Measurements from ENCODE around the gene BRAF.
"Not testable (repeated sequence)": the region's sequence is repeated elsewhere in the genome, so short reads cannot be mapped to it uniquely, and the experiment has no call there.

The BRAF gene

DNA sequence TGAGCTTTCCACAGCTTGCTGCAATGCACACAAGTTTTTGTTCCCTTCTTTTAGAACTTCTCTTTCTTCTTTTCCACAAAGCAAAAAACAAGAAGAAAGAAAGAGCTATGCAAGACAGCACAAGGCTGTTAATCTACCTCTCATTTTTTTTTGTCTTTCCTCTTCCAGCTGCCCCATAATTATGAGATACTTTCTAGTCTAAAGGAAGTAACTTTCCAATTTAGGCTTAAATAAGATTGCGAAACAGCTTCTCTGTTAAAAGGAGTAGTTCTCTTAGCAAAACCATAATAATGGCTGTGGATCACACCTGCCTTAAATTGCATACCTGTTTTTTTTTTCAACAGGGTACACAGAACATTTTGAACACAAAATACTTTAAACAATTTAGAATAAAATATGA, 172.2 kb downstream of the BRAF start:
- no peak for DNase-seq
- TF ChIP-seq POLR2A (IDR thresholded peaks at IDR 0.05; ENCODE audit: low read length) (no peak), GATA1 (IDR thresholded peaks at IDR 0.05; ENCODE audit: low read depth, low read length) (no peak)

DNA sequence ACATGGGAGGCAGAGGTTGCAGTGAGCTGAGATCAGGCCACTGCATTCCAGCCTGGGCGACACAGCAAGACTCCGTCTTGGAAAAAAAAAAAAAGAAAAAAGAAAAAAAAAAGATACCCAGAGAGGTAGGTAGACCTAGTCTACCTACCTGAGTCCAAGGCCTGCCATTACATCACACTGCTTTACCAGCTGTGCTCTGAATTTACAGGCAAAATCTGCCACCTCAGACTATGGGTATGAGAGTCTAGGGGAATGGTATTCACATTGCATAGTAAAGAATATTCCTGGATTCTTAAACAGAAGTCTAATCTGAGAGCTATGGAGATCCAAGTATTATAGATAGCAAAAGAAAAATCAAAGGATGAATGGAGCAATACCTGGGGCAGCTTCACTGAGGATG, 178.0 kb downstream of the BRAF start:
- no peak for TF ChIP-seq POLR2A (IDR thresholded peaks at IDR 0.05; ENCODE audit: low read length)
- no peak for TF ChIP-seq GATA1 (IDR thresholded peaks at IDR 0.05; ENCODE audit: low read depth, low read length)
- no peak for DNase-seq

GRCh38 chr7:140745266-140746058, 179.3 kb downstream of the BRAF start:
- DNase-seq: no peak
- no peak for TF ChIP-seq GATA1 (IDR thresholded peaks at IDR 0.05; ENCODE audit: low read depth, low read length)
- no peak for TF ChIP-seq POLR2A (IDR thresholded peaks at IDR 0.05; ENCODE audit: low read length)

GRCh38 chr7:140744005-140744404, 180.7 kb downstream of the BRAF start:
- DNase-seq: no peak
- TF ChIP-seq POLR2A (IDR thresholded peaks at IDR 0.05; ENCODE audit: low read length) (no peak), GATA1 (IDR thresholded peaks at IDR 0.05; ENCODE audit: low read depth, low read length) (no peak)

GRCh38 chr7:140743255-140743654, 181.5 kb downstream of the BRAF start:
- not testable (repeated sequence) for DNase-seq

GRCh38 chr7:140738280-140738679, 186.4 kb downstream of the BRAF start:
- no peak for DNase-seq
- TF ChIP-seq GATA1 (IDR thresholded peaks at IDR 0.05; ENCODE audit: low read depth, low read length) (no peak), POLR2A (IDR thresholded peaks at IDR 0.05; ENCODE audit: low read length) (no peak)

- TF ChIP-seq POLR2A (IDR thresholded peaks at IDR 0.05; ENCODE audit: low read length) (no peak), GATA1 (IDR thresholded peaks at IDR 0.05; ENCODE audit: low read depth, low read length) (no peak)
- no peak for DNase-seq
Observed at GRCh38 chr7:140734729-140735128, 190.0 kb downstream of the BRAF start.

GRCh38 chr7:140734096-140734495, 190.6 kb downstream of the BRAF start:
- no peak for TF ChIP-seq POLR2A (IDR thresholded peaks at IDR 0.05; ENCODE audit: low read length)
- no peak for TF ChIP-seq GATA1 (IDR thresholded peaks at IDR 0.05; ENCODE audit: low read depth, low read length)
- DNase-seq: no peak

DNA sequence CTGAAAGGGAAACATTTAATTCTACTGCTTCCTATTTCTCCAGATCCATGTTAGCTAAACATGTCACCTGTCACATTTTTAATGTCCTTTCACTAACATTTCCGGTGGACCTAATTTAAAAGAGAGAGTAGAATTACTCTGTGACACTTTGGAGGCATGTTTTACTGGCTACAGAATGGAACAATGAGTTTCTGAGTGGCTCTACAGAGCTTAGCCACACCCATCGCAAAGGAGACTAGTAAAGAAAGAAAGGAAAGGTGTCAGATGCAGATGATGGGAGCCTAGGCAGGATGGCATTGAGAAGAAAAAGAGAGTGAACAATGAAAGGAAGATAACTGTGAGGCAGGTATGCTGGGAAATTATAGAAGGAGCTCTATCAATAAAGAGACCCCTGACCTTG, 192.3 kb downstream of the BRAF start:
- TF ChIP-seq POLR2A (IDR thresholded peaks at IDR 0.05; ENCODE audit: low read length) (no peak), GATA1 (IDR thresholded peaks at IDR 0.05; ENCODE audit: low read depth, low read length) (no peak)
- DNase-seq: no peak

- DNase-seq: peak in 1 of 2 experiments; percentile 22
- no peak for TF ChIP-seq GATA1 (IDR thresholded peaks at IDR 0.05; ENCODE audit: low read depth, low read length)
- no peak for TF ChIP-seq POLR2A (IDR thresholded peaks at IDR 0.05; ENCODE audit: low read length)
Observed at GRCh38 chr7:140726281-140726680, 198.4 kb downstream of the BRAF start.

DNA sequence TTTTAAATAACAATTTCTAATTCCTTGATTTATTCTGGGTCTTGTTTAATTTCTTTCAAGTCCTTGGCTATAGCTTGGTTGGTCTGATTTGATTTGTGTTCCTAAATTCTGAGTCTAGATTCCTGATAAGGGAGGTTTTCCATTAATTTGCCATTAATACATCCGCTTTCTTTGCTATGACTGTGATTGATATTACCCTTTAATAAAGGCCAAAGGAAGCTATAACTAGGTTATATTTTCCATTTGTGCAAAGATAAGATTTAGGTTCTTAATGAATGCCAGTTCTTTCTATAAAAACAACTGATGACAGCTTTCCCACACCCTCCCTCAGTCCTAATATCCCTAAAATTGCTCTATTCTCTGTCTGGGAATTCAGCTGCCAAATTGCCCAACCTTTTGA, 200.0 kb downstream of the BRAF start:
- DNase-seq: no peak
- TF ChIP-seq POLR2A (IDR thresholded peaks at IDR 0.05; ENCODE audit: low read length) (no peak), GATA1 (IDR thresholded peaks at IDR 0.05; ENCODE audit: low read depth, low read length) (no peak)

DNA sequence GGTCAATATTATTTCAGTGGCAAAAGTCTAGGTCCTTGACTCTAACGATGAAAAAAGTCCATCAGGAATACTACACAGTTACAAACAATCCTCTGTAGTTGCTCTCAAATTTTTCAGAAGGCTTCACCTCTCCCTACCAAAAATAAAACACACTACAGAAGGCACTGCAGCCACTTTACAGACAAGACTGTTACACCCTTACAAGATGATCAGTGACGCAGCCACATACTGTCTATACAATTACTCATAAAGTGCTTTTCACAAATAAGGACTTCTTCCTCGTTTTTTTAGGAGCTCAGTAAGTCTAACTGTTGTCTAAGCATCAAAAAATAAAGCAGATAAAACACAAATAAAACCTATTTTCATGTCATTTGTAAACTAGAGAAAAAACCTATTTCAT, 201.2 kb downstream of the BRAF start:
- TF ChIP-seq POLR2A (IDR thresholded peaks at IDR 0.05; ENCODE audit: low read length) (no peak), GATA1 (IDR thresholded peaks at IDR 0.05; ENCODE audit: low read depth, low read length) (no peak)
- no peak for DNase-seq

GRCh38 chr7:140723006-140723405, 201.7 kb downstream of the BRAF start:
- no peak for DNase-seq
- TF ChIP-seq POLR2A (IDR thresholded peaks at IDR 0.05; ENCODE audit: low read length) (no peak), GATA1 (IDR thresholded peaks at IDR 0.05; ENCODE audit: low read depth, low read length) (no peak)

GRCh38 chr7:140722254-140722653, 202.5 kb downstream of the BRAF start:
- DNase-seq: no peak

DNA sequence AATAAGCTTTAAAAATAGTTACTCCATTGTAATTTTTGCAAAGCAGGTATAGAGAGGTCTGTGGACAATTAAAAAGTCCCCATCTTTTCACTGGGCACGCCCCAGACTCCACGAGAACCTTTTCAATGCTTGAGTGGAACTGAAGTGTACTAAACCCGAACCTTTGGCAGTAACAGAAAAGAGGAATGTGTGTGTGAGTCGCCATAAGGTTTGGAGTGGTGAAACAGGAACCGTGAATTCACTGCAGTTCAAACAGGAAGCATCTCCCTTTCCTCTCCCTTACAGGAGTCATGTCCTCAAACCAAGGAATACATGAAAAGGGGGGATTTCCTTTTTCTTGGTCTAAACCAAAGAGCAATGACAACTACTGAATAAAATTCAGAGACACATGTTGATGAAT, 205.0 kb downstream of the BRAF start:
- no peak for DNase-seq
- TF ChIP-seq GATA1 (IDR thresholded peaks at IDR 0.05; ENCODE audit: low read depth, low read length) (no peak), POLR2A (IDR thresholded peaks at IDR 0.05; ENCODE audit: low read length) (no peak)

More at GRCh38 chr7:140722254-140722653, 202.5 kb downstream of the BRAF start:
- no peak for TF ChIP-seq POLR2A (IDR thresholded peaks at IDR 0.05; ENCODE audit: low read length)
- TF ChIP-seq GATA1 (IDR thresholded peaks at IDR 0.05; ENCODE audit: low read depth, low read length): no peak

All from erythroblast (primary cell).